Neural cell (in vitro differentiated cells): ENCODE measurements around the gene NEDD4L. TPM values are rescaled to one million over a fixed set of nuclear protein-coding genes. Genes with fewer than 3 reads are reported as not detected.

Experiments used
- H2AFZ ChIP-seq: fragments of 200-600, 300-800 bp; sonication (generic), shearing (Covaris generic); 2 replicates; pipeline ENCODE4 v1.6.0; 2014; ENCODE audit warnings: low read depth, mild to moderate bottlenecking, antibody characterized with exemption, low read length, moderate library complexity
- H3F3A ChIP-seq: fragments of 200-600 bp; shearing (Covaris generic); 2 replicates; pipeline ENCODE4 v1.6.1; 2016; ENCODE audit warnings: mild to moderate bottlenecking, moderate library complexity, mixed read lengths, antibody characterized with exemption, low read length; ENCODE audit not compliant: insufficient read depth, poor library complexity, severe bottlenecking
- H3K27ac ChIP-seq: fragments of 200-600, 300-800 bp; sonication (generic), shearing (Covaris generic); 2 replicates; pipeline ENCODE4 v1.5.1; 2014; ENCODE audit warnings: mild to moderate bottlenecking, low read length, moderate library complexity
- H3K27me3 ChIP-seq: fragments of 300-800, 200-600 bp; sonication (generic), shearing (Covaris generic); 2 replicates; pipeline ENCODE4 v1.6.0; 2014; ENCODE audit warnings: mild to moderate bottlenecking, low read depth, low read length, moderate library complexity; ENCODE audit not compliant: insufficient read depth
- H3K36me3 ChIP-seq: fragments of 300-800, 200-600 bp; sonication (generic), shearing (Covaris generic); 2 replicates; pipeline ENCODE4 v1.5.1; 2014; ENCODE audit warnings: mild to moderate bottlenecking, antibody characterized with exemption, low read length, moderate library complexity; ENCODE audit not compliant: insufficient read depth
- H3K4me2 ChIP-seq: fragments of 300-800, 200-600 bp; sonication (generic), shearing (Covaris generic); 2 replicates; pipeline ENCODE4 v1.6.0; 2014; ENCODE audit warnings: mild to moderate bottlenecking, low read length
- H3K4me3 ChIP-seq: fragments of 300-800, 200-600 bp; sonication (generic), shearing (Covaris generic); 2 replicates; pipeline ENCODE4 v1.5.1; 2014; ENCODE audit warnings: mild to moderate bottlenecking, low read length, moderate library complexity
- H3K79me2 ChIP-seq: fragments of 200-600 bp; shearing (Covaris generic); replicated peaks from 2 replicates; pipeline ENCODE4 v1.6.0; 2014; ENCODE audit warnings: mild to moderate bottlenecking, low read length, moderate library complexity; ENCODE audit not compliant: insufficient read depth
- H3K9ac ChIP-seq: fragments of 300-800, 200-600 bp; sonication (generic), shearing (Covaris generic); 2 replicates; pipeline ENCODE4 v1.6.1; 2016; ENCODE audit warnings: mild to moderate bottlenecking, low read length, mixed read lengths
- H3K9me2 ChIP-seq: fragments of 200-600 bp; shearing (Covaris generic); 2 replicates; pipeline ENCODE4 v1.6.1; 2016; ENCODE audit warnings: mild to moderate bottlenecking, low read length, mixed read lengths; ENCODE audit not compliant: insufficient read depth
- H3K9me3 ChIP-seq: fragments of 200-600, 300-800 bp; sonication (generic), shearing (Covaris generic); 2 replicates; pipeline ENCODE4 v1.6.1; 2016; ENCODE audit warnings: mild to moderate bottlenecking, mixed run types, low read length, moderate library complexity, mixed read lengths
- H4K20me1 ChIP-seq: fragments of 200-600 bp; shearing (Covaris generic); 2 replicates; pipeline ENCODE4 v1.6.1; 2016; ENCODE audit warnings: mild to moderate bottlenecking, mixed run types; ENCODE audit not compliant: insufficient read depth
- CTCF ChIP-seq: fragments of 450-650 bp; IDR thresholded peaks from 2 replicates; pipeline ENCODE4 v1.5.1; 2014; ENCODE audit warnings: antibody characterized with exemption, mild to moderate bottlenecking, moderate library complexity; ENCODE audit not compliant: poor library complexity, severe bottlenecking
- EP300 ChIP-seq: fragments of 450-650 bp; conservative IDR thresholded peaks from 2 replicates; pipeline ENCODE4 v1.6.1; 2014; ENCODE audit warnings: antibody characterized with exemption, mild to moderate bottlenecking, moderate library complexity; ENCODE audit not compliant: poor library complexity, severe bottlenecking
- EZH2 ChIP-seq: fragments of 200-600, 300-800 bp; shearing (Covaris generic), sonication (generic); IDR thresholded peaks from 2 replicates; pipeline ENCODE4 v1.6.1; 2014; ENCODE audit warnings: antibody characterized with exemption, low read length, borderline replicate concordance, mild to moderate bottlenecking; ENCODE audit not compliant: insufficient read depth, poor library complexity, severe bottlenecking
- MXI1 ChIP-seq: fragments of 450-650 bp; conservative IDR thresholded peaks from 2 replicates; pipeline ENCODE4 v1.6.1; 2014; ENCODE audit warnings: antibody characterized with exemption, mild to moderate bottlenecking; ENCODE audit not compliant: poor library complexity, severe bottlenecking
- POLR2AphosphoS5 ChIP-seq: IDR thresholded peaks from 2 replicates; pipeline ENCODE4 v1.6.1; 2012
- RAD21 ChIP-seq: fragments of 450-650 bp; conservative IDR thresholded peaks from 2 replicates; pipeline ENCODE4 v1.6.1; 2014; ENCODE audit warnings: antibody characterized with exemption, mild to moderate bottlenecking, moderate library complexity
- REST ChIP-seq: IDR thresholded peaks from 2 replicates; pipeline ENCODE4 v1.6.1; 2012; ENCODE audit warnings: borderline replicate concordance
- SMC3 ChIP-seq: fragments of 450-650 bp; conservative IDR thresholded peaks from 2 replicates; pipeline ENCODE4 v1.6.1; 2014; ENCODE audit warnings: antibody characterized with exemption, mild to moderate bottlenecking, moderate library complexity; ENCODE audit not compliant: poor library complexity
- TAF1 ChIP-seq: IDR thresholded peaks from 2 replicates; pipeline ENCODE4 v1.6.1; 2012; ENCODE audit warnings: low read depth
- polyA plus RNA-seq: library from polyadenylated mRNA; depleted of rRNA; stranded (reverse); fragments of >200 nt; gene quantifications from 2 replicates; pipeline ENCODE4 v1.2.3, GENCODE V29; 2014

The NEDD4L gene
- polyA plus RNA-seq, 1 donor from 2014 or later = 97.9 TPM

DNA sequence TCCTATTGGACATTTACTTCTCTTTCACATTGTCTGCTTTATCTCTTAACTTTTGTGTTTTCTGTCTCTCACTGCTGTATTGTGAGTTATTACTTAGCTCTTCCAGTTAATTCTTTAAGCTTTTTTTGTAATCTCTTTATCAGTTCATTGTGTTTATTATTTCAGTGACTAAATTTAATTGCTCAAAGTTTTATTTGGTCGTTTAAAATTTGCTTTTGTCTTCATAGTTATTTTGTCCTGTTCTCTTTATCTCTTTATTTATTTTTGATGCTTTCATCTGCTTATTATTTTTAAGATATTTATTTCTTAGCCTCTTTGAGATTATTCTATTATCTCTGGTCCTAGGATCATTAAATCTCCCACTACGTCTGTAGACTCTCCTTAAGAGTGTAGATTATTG is 316.3 kb downstream of the NEDD4L start:
- Histone ChIP-seq H3F3A (no peaks in the 10 kb centered on the region), H3K9me3 (no peaks in the 10 kb centered on the region), H3K36me3 (peaks cover 9% of the 10 kb centered on the region), H3K4me3 (no peak overlapping the region), H3K4me2 (no peak overlapping the region), H4K20me1 (no peaks in the 10 kb centered on the region), H3K27me3 (no peaks in the 10 kb centered on the region), H3K9me2 (no peaks in the 10 kb centered on the region), H3K79me2 (no peaks in the 10 kb centered on the region), H3K27ac (peak overlapping the region; percentile 14), H3K9ac (no peak overlapping the region), H2AFZ (no peak overlapping the region)
- TF ChIP-seq REST = no peak
- no peak for TF ChIP-seq TAF1
- no peak for TF ChIP-seq CTCF
- no peak for TF ChIP-seq MXI1

GRCh38 chr18:58361212-58361611 is 317.2 kb downstream of the NEDD4L start:
- Histone ChIP-seq H3K4me2 (no peak overlapping the region), H3K27ac (no peak overlapping the region), H3F3A (no peaks in the 10 kb centered on the region), H3K36me3 (peaks cover 10% of the 10 kb centered on the region), H3K9me3 (no peaks in the 10 kb centered on the region), H3K4me3 (no peak overlapping the region), H2AFZ (no peak overlapping the region), H3K27me3 (no peaks in the 10 kb centered on the region), H3K9me2 (no peaks in the 10 kb centered on the region), H4K20me1 (no peaks in the 10 kb centered on the region), H3K79me2 (no peaks in the 10 kb centered on the region), H3K9ac (no peak overlapping the region)
- no peak for TF ChIP-seq EZH2
- no peak for TF ChIP-seq TAF1
- TF ChIP-seq EP300 = no peak
- no peak for TF ChIP-seq CTCF
- no peak for TF ChIP-seq SMC3
- TF ChIP-seq REST = no peak
- no peak for TF ChIP-seq POLR2AphosphoS5
- no peak for TF ChIP-seq MXI1
- no peak for TF ChIP-seq RAD21
